HG02981 (cell line): ENCODE data around the gene GALNT13.
A peak's percentile ranks its signal among the peaks of the same experiment; 100 is the strongest.
"Not testable (repeated sequence)": the region's sequence is repeated elsewhere in the genome, so short reads cannot be mapped to it uniquely, and the experiment has no call there.

Experiments used
- ATAC-seq: cut with Tn5 transposase; IDR thresholded peaks from one replicate; pipeline ENCODE4 v1.9.1; 2021; ENCODE audit warnings: mild to moderate bottlenecking, moderate library complexity; ENCODE audit not compliant: unreplicated experiment

Gene GALNT13

GRCh38 chr2:154459286-154459685, 587.6 kb downstream of the GALNT13 start:
- ATAC-seq, result no peak

GRCh38 chr2:154462634-154463033, 590.9 kb downstream of the GALNT13 start:
- ATAC-seq, result no peak

GRCh38 chr2:154466226-154466625, 594.5 kb downstream of the GALNT13 start:
- no peak for ATAC-seq

- ATAC-seq, result no peak
Observed at GRCh38 chr2:154470376-154470775, 598.7 kb downstream of the GALNT13 start.

GRCh38 chr2:154471492-154471891, 599.8 kb downstream of the GALNT13 start:
- ATAC-seq, result not testable (repeated sequence)

- ATAC-seq, result no peak
Observed at GRCh38 chr2:154477319-154477718, 605.6 kb downstream of the GALNT13 start.

GRCh38 chr2:154480521-154480920, 608.8 kb downstream of the GALNT13 start:
- no peak for ATAC-seq

GRCh38 chr2:154481336-154481735, 609.6 kb downstream of the GALNT13 start:
- ATAC-seq, result no peak

GRCh38 chr2:154484338-154485099, 612.8 kb downstream of the GALNT13 start:
- peak; percentile 55 for ATAC-seq

- no peak for ATAC-seq
Observed at GRCh38 chr2:154488801-154489200, 617.1 kb downstream of the GALNT13 start.

GRCh38 chr2:154489266-154489858, 617.6 kb downstream of the GALNT13 start:
- ATAC-seq, result no peak

- ATAC-seq, result no peak
Observed at GRCh38 chr2:154490530-154490929, 618.8 kb downstream of the GALNT13 start.

- ATAC-seq, result peak; percentile 87
Observed at GRCh38 chr2:154495455-154495868, 623.7 kb downstream of the GALNT13 start.

GRCh38 chr2:154497019-154497418, 625.3 kb downstream of the GALNT13 start:
- ATAC-seq, result no peak
